ENCODE results near the gene HYKK.
"Not testable (repeated sequence)": the region's sequence is repeated elsewhere in the genome, so short reads cannot be mapped to it uniquely, and the experiment has no call there.

The HYKK gene, protein sequence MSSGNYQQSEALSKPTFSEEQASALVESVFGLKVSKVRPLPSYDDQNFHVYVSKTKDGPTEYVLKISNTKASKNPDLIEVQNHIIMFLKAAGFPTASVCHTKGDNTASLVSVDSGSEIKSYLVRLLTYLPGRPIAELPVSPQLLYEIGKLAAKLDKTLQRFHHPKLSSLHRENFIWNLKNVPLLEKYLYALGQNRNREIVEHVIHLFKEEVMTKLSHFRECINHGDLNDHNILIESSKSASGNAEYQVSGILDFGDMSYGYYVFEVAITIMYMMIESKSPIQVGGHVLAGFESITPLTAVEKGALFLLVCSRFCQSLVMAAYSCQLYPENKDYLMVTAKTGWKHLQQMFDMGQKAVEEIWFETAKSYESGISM

DNA sequence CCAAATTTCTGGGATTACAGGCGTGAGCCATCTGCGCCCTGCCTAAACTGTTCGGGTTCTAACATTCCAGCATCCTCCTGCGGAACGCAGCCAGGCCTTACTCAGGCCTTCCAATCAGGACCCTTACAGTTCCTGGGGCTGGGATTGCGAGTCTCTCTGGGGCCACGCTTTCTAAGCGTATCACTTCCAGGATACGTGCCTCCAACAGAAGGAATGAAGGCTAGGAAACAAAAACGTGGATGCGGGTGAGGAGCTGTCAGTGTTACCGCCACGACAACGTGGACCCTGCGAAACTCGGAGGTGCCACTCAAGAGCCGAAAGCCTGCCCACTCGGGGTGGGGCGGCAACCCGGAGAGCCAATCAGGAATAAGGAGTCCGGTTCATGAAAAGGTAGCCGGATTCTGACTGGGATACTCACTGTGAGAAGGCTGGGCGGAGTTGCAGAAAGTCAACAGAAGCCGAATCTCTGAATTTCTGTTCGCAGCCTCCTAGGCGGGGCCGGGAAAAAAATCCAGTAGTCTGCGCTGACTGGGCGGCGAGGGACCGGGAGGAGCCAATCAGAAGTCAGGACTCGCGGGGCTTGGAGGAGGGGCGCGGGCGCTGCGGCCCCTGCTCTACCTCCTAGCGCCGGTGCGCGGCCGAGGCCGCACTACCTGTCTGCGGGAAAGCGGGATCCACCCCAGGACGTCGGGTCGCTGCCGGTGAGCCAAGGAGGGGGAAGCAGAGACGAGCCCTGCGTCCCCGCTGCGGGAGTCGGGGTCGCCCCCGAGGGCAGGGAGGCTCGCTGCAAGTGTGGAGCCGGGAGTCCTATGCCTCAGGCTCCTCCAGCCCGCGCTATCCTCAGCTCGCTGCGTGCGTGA is at the start of gene HYKK:
HYKK (plus strand) TSS at position 607 of the 860 bp plus-strand sequence. CDS start 5,512 bp downstream, outside the sequence.
- DNase-seq (ENCODE audit: low spot score), result peak; percentile 97

GRCh38 chr15:78460737-78461136 is 46.6 kb upstream of the HYKK start:
- no peak for DNase-seq (ENCODE audit: low spot score)

- no peak for DNase-seq (ENCODE audit: low spot score)
These were observed 46.0 kb upstream of the HYKK start for GRCh38 chr15:78461171-78461888.

GRCh38 chr15:78469031-78469430 is 38.3 kb upstream of the HYKK start:
- DNase-seq (ENCODE audit: low spot score), result no peak

DNA sequence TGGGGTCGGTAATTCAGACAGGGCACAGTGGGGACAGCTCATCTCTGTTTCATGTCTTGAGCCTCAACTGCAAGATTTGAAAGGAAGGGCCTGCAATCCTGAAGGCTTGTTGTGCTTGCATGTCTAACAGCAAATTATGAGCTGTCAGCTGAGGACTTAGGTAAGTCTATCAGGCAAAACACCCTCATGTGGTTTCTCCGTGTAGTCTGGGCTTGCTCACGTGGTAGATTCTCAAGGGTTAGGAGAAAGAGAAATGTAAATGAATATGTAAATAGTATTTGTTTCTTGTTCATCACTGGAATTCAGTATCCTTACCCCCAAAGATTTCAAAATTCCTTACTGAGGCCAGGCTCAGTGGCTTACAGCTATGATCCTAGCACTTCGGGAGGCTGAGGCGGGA is 30.1 kb upstream of the HYKK start:
- no peak for DNase-seq (ENCODE audit: low spot score)

DNA sequence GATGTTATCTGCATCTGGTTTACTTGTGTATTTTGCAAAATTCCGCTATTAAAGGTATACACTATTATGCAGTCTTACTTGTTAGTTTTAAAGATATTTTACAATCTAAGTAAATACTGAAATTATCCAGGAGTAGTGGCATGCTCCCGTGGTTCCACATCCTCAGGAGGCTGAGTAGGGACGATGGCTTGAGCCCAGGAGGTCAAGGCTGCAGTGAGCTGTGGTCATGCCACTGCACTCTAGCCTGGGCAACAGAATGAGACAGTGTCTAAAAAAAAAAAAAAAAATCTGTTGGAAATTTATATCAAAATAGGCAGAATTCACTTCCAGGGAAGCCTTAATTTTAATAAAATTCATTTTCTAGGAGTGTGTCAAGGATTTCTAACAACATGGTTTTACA is 27.7 kb upstream of the HYKK start:
- no peak for DNase-seq (ENCODE audit: low spot score)

DNA sequence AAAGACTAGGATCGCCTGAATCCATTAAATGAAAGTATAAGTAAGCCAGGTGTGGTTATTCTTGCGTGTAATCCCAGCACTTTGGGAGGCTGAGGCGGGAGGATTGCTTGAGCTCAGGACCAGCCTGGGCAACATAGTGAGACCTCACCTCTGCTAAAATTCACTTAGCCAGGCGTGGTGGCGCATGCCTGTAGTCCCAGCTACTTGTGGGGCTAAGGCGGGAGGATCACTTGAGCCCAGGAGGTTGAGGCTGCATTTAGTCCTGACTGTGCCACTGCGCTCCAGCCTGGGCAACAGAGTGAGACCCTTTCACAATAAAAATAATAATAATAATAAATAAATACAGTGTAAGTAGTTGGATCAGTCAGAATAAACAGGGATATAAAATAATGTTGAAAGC is 25.5 kb upstream of the HYKK start:
- no peak for DNase-seq (ENCODE audit: low spot score)

GRCh38 chr15:78492872-78493271 is 14.5 kb upstream of the HYKK start:
- DNase-seq (ENCODE audit: low spot score), result no peak

DNA sequence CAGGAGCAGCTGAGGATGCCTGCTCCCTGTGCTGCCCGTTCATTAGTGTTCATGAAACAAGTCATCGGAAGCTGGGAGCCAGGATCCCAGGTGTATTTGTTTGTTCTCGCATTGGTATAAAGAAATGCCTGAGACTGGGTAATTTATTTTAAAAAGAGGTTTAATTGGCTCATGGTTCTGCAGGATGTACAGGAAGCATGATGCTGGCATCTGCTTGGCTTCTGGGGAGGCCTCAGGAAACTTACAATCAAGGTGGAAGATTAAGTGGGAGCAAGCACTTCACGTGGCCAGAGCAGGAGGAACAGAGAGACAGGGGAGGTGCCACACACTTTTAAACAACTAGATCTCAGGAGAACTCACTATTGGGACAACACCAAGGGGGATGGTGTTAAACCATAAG is 5.5 kb upstream of the HYKK start:
- no peak for DNase-seq (ENCODE audit: low spot score)

- no peak for DNase-seq (ENCODE audit: low spot score)
These were observed 4.7 kb upstream of the HYKK start for GRCh38 chr15:78502641-78503040.

GRCh38 chr15:78507831-78508160 is 419 bp downstream of the HYKK start:
- DNase-seq (ENCODE audit: low spot score), result no peak

- DNase-seq (ENCODE audit: low spot score), result no peak
These were observed 895 bp downstream of the HYKK start for GRCh38 chr15:78508272-78508671.

DNA sequence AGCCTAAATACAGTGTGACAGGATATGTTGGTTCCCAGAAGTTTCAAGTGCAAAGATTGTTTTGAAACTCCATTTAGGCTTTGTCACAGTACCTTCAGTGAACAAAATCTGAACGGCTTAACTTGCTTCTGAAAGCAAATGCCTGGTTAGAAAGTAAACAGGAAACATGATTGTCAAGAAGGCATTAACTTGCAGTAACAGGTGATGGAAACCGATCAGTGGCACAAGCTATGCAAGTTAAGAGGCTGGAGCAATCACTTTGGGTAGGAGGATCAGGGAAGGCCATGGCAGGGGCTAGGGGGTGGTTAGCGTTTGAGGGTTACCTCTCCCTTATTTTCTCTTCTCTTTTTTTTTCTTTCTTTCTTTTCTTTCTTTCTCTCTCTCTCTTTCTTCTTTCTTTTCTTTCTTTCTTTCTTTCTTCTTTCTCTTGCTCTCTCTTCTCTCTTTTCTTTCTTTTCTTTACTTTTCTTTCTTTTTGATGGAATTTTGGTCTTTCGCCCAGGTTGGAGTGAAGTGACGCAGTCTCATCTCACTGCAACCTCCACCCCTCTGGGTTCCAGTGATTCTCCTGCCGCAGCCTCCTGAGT is 2.4 kb downstream of the HYKK start:
- no peak for DNase-seq (ENCODE audit: low spot score)

GRCh38 chr15:78520035-78520434 is 12.7 kb downstream of the HYKK start:
- DNase-seq (ENCODE audit: low spot score), result not testable (repeated sequence)

DNA sequence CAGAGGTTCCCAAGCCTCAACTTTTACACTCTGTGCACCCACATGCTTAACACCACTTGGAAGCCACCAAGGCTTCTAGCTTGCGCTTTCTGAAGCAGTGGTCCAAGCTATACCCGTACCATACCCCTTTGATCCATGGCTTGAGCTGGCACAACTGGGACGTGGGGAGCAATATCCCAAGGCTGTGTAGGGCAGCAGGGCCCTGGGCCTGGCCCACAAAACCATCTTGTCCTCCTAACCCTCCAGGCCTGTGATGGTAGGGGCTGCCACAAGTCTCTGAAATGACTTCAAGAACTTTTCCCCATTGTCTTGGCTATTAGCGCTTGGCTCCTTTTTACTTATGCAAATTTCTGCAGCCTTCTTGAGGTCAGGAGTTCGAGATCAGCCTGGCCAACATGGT is 16.9 kb downstream of the HYKK start:
- DNase-seq (ENCODE audit: low spot score), result no peak

- no peak for DNase-seq (ENCODE audit: low spot score)
These were observed 19.9 kb downstream of the HYKK start for GRCh38 chr15:78527325-78527724.

DNA sequence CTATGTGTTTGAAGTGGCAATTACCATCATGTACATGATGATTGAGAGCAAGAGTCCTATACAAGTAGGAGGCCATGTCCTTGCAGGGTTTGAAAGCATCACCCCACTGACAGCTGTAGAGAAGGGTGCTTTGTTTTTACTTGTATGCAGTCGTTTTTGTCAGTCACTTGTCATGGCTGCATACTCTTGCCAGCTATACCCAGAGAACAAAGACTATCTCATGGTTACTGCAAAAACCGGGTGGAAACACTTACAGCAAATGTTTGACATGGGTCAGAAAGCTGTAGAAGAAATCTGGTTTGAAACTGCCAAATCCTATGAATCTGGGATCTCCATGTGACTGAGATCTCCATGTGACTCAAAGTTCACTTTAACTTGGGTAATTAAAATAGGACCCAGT is 26.0 kb downstream of the HYKK start:
- DNase-seq (ENCODE audit: low spot score), result no peak

- no peak for DNase-seq (ENCODE audit: low spot score)
These were observed 28.8 kb downstream of the HYKK start for GRCh38 chr15:78536134-78536533.

GRCh38 chr15:78537266-78537905 is 30.0 kb downstream of the HYKK start:
- no peak for DNase-seq (ENCODE audit: low spot score)

DNA sequence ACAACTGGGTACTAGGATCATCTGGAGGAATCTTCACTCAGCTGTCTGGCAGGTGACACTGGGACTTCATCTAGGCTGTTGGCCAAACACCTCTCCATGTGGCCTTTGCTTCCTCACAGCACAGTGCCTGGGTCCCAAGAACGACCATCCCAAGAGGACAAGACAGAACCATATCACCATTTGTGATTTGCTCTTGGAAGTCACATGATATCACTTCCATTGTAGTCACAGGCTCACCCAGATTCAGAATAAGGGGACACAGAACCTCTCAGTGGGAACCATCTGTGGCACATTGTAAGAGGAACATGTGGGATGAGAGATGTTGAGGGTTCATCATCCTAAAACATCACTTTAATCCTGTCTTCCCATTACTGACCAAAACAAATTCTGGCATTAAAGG is 31.0 kb downstream of the HYKK start:
- no peak for DNase-seq (ENCODE audit: low spot score)

DNA sequence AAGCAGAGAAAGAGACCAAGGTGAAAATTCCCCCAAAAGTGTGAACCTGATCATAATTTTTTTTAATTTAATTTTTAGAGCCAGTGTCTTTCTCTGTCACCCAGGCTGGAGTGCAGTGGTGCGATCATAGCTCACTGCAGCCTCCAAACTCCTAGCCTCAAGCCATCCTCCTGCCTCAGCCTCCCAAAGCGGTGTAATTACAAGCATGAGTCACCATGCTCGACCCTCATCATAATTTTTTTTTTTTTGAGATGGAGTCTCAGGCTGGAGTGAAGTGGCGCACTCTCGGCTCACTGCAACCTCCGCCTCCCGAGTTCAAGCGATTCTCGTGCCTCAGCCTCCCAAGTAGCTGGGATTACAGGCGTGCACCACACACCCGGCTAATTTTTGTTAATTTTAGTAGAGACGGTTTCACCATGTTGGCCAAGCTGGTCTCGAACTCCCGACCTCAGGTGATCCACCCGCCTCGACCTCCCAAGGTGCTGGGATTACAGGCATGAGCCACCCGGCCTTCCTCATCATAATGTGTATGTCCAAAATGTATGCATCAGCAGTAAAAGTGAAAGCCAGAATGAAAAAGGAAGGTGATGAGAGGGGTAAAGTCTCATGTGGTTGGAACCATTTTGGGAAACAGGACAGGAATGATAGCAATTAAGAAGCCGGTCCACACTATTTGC is 32.2 kb downstream of the HYKK start:
- DNase-seq (ENCODE audit: low spot score), result not testable (repeated sequence)

All from AG20443 (cell line).